HFFc6 (cell line): ENCODE data around the gene TNNT2. TPM values are rescaled to one million over a fixed set of nuclear protein-coding genes. Genes with fewer than 3 reads are reported as not detected.

ENCODE experiments used
- DNase-seq: peaks from one replicate; pipeline ENCODE4 v3.0.0-alpha.2; 2018
- H3K27ac Mint-ChIP-seq: 2 replicates; pipeline ENCODE4 v1.8.0; 2020; ENCODE audit warnings: mild to moderate bottlenecking, mixed read lengths
- H3K27me3 Mint-ChIP-seq: 2 replicates; pipeline ENCODE4 v1.8.0; 2021; ENCODE audit warnings: mild to moderate bottlenecking, moderate library complexity, mixed read lengths; ENCODE audit not compliant: insufficient read depth
- H3K36me3 Mint-ChIP-seq: 2 replicates; pipeline ENCODE4 v1.8.0; 2021; ENCODE audit warnings: low read depth, mixed read lengths
- H3K4me1 Mint-ChIP-seq: 2 replicates; pipeline ENCODE4 v1.8.0; 2020; ENCODE audit warnings: low read depth, mixed read lengths
- H3K4me3 Mint-ChIP-seq: 2 replicates; pipeline ENCODE4 v1.8.0; 2020; ENCODE audit warnings: mild to moderate bottlenecking, moderate library complexity, mixed read lengths
- H3K9me3 Mint-ChIP-seq: 2 replicates; pipeline ENCODE4 v1.8.0; 2020; ENCODE audit warnings: mild to moderate bottlenecking, mixed read lengths
- CTCF ChIP-seq: fragments of 200-600 bp; sonication (generic); IDR thresholded peaks from 2 replicates; pipeline ENCODE4 v1.5.0; 2021; ENCODE audit warnings: antibody characterized with exemption, mild to moderate bottlenecking
- total RNA-seq, 6 experiments: library from RNA; stranded (reverse); fragmentation: NEBNext Ultra II Directional; extraction: Animal tissue kit (Norgen Biotek cat#: 25700); gene quantifications; 2 replicates in 1 of 6; 3 replicates in 5 of 6; pipeline ENCODE4 v1.2.3, GENCODE V29; 2021

Gene TNNT2
- total RNA-seq, 6 experiments from 2014 or later = not detected

DNA sequence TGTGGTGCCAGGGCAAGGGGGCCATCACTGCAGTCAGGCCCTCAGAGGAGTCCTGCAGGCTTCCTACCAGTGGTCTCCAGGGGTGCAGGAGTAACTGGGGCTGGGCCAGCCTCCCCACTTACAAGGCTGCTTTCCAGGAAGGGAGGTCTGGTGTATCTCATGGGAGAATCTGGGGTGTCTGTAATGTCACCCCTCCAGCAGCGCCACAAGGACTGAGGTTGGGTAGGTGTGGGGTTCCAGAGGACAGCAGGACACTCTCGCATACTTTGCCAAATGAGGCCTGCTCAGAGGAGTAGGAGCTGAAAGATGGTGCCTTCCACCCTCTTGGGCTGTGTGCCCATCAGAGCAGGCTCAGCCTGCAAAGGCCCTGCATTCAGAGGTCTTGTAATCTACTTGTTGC lies 46.9 kb downstream of the TNNT2 start:
- no peak for TF ChIP-seq CTCF
- no peak overlapping the region for H3K4me3 Mint-ChIP-seq
- H3K27ac Mint-ChIP-seq = no peak overlapping the region
- peaks cover 5% of the 10 kb centered on the region; the same call in 1 of the 2 replicates for H3K4me1 Mint-ChIP-seq
- no peak for DNase-seq
- H3K27me3 Mint-ChIP-seq = peaks cover 64% of the 10 kb centered on the region
- no peaks in the 10 kb centered on the region for H3K9me3 Mint-ChIP-seq
- no peaks in the 10 kb centered on the region for H3K36me3 Mint-ChIP-seq

DNA sequence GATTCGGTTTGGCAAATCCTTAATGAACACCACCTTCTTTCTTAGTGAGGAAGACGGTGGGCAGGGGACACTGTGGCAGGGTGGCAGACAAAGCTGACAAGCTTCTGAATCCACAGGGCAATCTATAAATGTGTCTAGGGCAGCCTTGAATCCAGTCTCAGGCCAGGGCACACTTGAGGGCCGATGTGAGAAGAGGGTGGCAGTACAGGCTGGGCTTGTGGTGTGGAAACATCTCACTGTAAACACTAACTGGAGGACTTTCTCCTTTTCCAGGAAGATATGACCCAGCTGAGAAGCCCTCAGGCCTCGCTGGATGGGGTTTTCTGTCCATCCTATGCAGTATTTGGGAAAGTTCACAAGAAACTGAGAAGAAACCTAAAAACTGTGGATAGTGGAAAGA lies 47.7 kb downstream of the TNNT2 start:
- Mint-ChIP-seq H3K9me3 (no peaks in the 10 kb centered on the region), H3K4me1 (peaks cover 5% of the 10 kb centered on the region; the same call in 1 of the 2 replicates), H3K36me3 (no peaks in the 10 kb centered on the region), H3K4me3 (no peak overlapping the region), H3K27ac (no peak overlapping the region), H3K27me3 (peaks cover 64% of the 10 kb centered on the region)
- no peak for TF ChIP-seq CTCF
- no peak for DNase-seq

- H3K27ac Mint-ChIP-seq = no peak overlapping the region
- DNase-seq = no peak
These were observed 48.2 kb downstream of the TNNT2 start for GRCh38 chr1:201329286-201329685.

GRCh38 chr1:201328576-201328975 lies 48.9 kb downstream of the TNNT2 start:
- Mint-ChIP-seq H3K9me3 (no peaks in the 10 kb centered on the region), H3K27me3 (peaks cover 64% of the 10 kb centered on the region), H3K4me1 (peaks cover 5% of the 10 kb centered on the region; the same call in 1 of the 2 replicates), H3K4me3 (no peak overlapping the region), H3K27ac (no peak overlapping the region), H3K36me3 (no peaks in the 10 kb centered on the region)
- no peak for TF ChIP-seq CTCF
- DNase-seq = no peak

More at GRCh38 chr1:201329286-201329685, 48.2 kb downstream of the TNNT2 start:
- TF ChIP-seq CTCF = no peak
- H3K27me3 Mint-ChIP-seq = peaks cover 61% of the 10 kb centered on the region
- peaks cover 5% of the 10 kb centered on the region; the same call in 1 of the 2 replicates for H3K4me1 Mint-ChIP-seq
- H3K9me3 Mint-ChIP-seq = no peaks in the 10 kb centered on the region
- H3K36me3 Mint-ChIP-seq = no peaks in the 10 kb centered on the region
- no peak overlapping the region for H3K4me3 Mint-ChIP-seq

GRCh38 chr1:201327687-201328240 lies 49.7 kb downstream of the TNNT2 start:
- peaks cover 64% of the 10 kb centered on the region for H3K27me3 Mint-ChIP-seq
- H3K27ac Mint-ChIP-seq = no peak overlapping the region
- peaks cover 5% of the 10 kb centered on the region; the same call in 1 of the 2 replicates for H3K4me1 Mint-ChIP-seq
- no peaks in the 10 kb centered on the region for H3K36me3 Mint-ChIP-seq
- H3K9me3 Mint-ChIP-seq = no peaks in the 10 kb centered on the region
- DNase-seq = no peak
- no peak overlapping the region for H3K4me3 Mint-ChIP-seq
- no peak for TF ChIP-seq CTCF
